ENCODE data around the gene SWT1. TPM values are rescaled to one million over a fixed set of nuclear protein-coding genes. Genes with fewer than 3 reads are reported as not detected.

SWT1 gene
- total and polyA plus RNA-seq, 2 of the 4 experiments (the other 2 are of a cell fraction): 0.82 to 2.7 TPM

GRCh38 chr1:185337246-185337645, 180.3 kb downstream of the SWT1 start:
- no peak overlapping the region for H4K8ac ChIP-seq (ENCODE audit: low read depth in 2 of 2, low read length in 2 of 2)
- H3K56ac ChIP-seq (ENCODE audit: extremely low read depth, insufficient read depth, low read length): no peak overlapping the region
- H3K4me3 ChIP-seq (ENCODE audit: insufficient read depth, low read depth, low read length): no peak overlapping the region
- no peaks in the 10 kb centered on the region for H3K4me1 ChIP-seq (ENCODE audit: control insufficient read depth, insufficient read depth, low read length)
- no peak overlapping the region for H3K4me2 ChIP-seq (ENCODE audit: low read depth, low read length)
- no CpG with 5 or more reads among the region's 4 CpGs for WGBS, 2 experiments (ENCODE audit: extremely low coverage in 2 of 2, insufficient read length in 1 of 2)
- H4K5ac ChIP-seq (ENCODE audit: low read depth, low read length): no peak overlapping the region
- no peak overlapping the region for H2BK5ac ChIP-seq (ENCODE audit: low read depth, low read length, poor library complexity, severe bottlenecking)
- H3K9ac ChIP-seq (ENCODE audit: low read depth, low read length): no peak overlapping the region
- no peaks in the 10 kb centered on the region for H3K9me3 ChIP-seq (ENCODE audit: control insufficient read depth, insufficient read depth, low read length)
- H3K9me1 ChIP-seq (ENCODE audit: insufficient read depth, low read length): no peaks in the 10 kb centered on the region
- H3K36me3 ChIP-seq (ENCODE audit: control insufficient read depth, insufficient read depth, low read length): no peaks in the 10 kb centered on the region
- H2BK15ac ChIP-seq (ENCODE audit: low read depth, low read length): no peak overlapping the region
- intact Hi-C loops (cut with micrococcal nuclease): no loop called here
- no peak overlapping the region for H3K27ac ChIP-seq (ENCODE audit: insufficient read depth, low read length)
- TF ChIP-seq MXI1 (IDR thresholded peaks at IDR 0.05; ENCODE audit: borderline replicate concordance, low read depth, low read length) (no peak), CEBPB (IDR thresholded peaks at IDR 0.05; ENCODE audit: low read depth, low read length) (peak; percentile 39)
- H3K27me3 ChIP-seq (ENCODE audit: control insufficient read depth, insufficient read depth, low read length): no peaks in the 10 kb centered on the region; the same call in 1 of the 2 replicates
- no peak overlapping the region for H2BK120ac ChIP-seq (ENCODE audit: low read depth, low read length)
- no peak overlapping the region for H2AFZ ChIP-seq (replicated peaks; ENCODE audit: low read length, poor library complexity)
- no peak overlapping the region for H3K4ac ChIP-seq (ENCODE audit: low read depth, low read length)
- CTCF ChIA-PET: interaction anchor here (0.6 to 1.6 kb wide), 3 partner anchors 12 to 173 kb away, joined by 3 to 4 read pairs (median 3); no protein-coding TSS in a partner anchor
- BruUV-seq (replicated peaks): no TSS peak
- DNase-seq (peak; percentile 39), ATAC-seq (ENCODE audit: low read depth) (peak; percentile 88)
- H3K14ac ChIP-seq (replicated peaks; ENCODE audit: low read depth, low read length): no peak overlapping the region
- H2AK5ac ChIP-seq (ENCODE audit: low read depth, low read length): no peak overlapping the region
- no peak overlapping the region for H3K23ac ChIP-seq (ENCODE audit: low read depth, low read length)
- no peaks in the 10 kb centered on the region for H3K79me1 ChIP-seq (ENCODE audit: low read depth in 1 of 2, low read length in 2 of 2)
- in situ Hi-C loops (cut with MboI; ENCODE audit: low sequenced_read_pairs): no loop called here
- H3K18ac ChIP-seq (ENCODE audit: low read depth, low read length): no peak overlapping the region
- no peaks in the 10 kb centered on the region for H4K20me1 ChIP-seq (ENCODE audit: insufficient read depth, low read length)
- dilution Hi-C loops (cut with HindIII; ENCODE audit: low sequenced_read_pairs, unreplicated experiment): no loop called here
- no peak overlapping the region for H2BK20ac ChIP-seq (ENCODE audit: low read depth, low read length)
- no peak overlapping the region for H4K91ac ChIP-seq (ENCODE audit: insufficient read depth, low read depth, low read length)
- H2AK9ac ChIP-seq (replicated peaks; ENCODE audit: low read depth, low read length, poor library complexity): no peak overlapping the region
- POLR2A ChIA-PET (ENCODE audit: unreplicated experiment): no interaction called here

Data from IMR-90 (cell line).